Right renal cortex interstitium (tissue), 3 donors: Measurements from ENCODE around the gene P3H1. TPM values are rescaled to one million over a fixed set of nuclear protein-coding genes. Genes with fewer than 3 reads are reported as not detected.

Source experiments
- DNase-seq, 3 donors: peaks; one replicate each; pipeline ENCODE4 v3.0.0-alpha.2; 2013; ENCODE audit warnings: low read depth in 3 of 3, low spot score in 2 of 3
- polyA plus RNA-seq, 3 donors: library from polyadenylated mRNA; unstranded; fragments of 120-200 nt; gene quantifications; one replicate each; pipeline ENCODE4 v1.2.1, GENCODE V29; 2013; ENCODE audit not compliant: insufficient read length in 3 of 3

Gene P3H1
- polyA plus RNA-seq, 3 donors, result 67.9 to 76.5 (median 72.8) TPM

- no peak for DNase-seq
These were observed 20.3 kb downstream of the P3H1 start for GRCh38 chr1:42746436-42747105.

GRCh38 chr1:42745851-42746250, 21.0 kb downstream of the P3H1 start:
- DNase-seq, result no peak

- DNase-seq, result no peak
These were observed 22.7 kb downstream of the P3H1 start for GRCh38 chr1:42744148-42744413.

DNA sequence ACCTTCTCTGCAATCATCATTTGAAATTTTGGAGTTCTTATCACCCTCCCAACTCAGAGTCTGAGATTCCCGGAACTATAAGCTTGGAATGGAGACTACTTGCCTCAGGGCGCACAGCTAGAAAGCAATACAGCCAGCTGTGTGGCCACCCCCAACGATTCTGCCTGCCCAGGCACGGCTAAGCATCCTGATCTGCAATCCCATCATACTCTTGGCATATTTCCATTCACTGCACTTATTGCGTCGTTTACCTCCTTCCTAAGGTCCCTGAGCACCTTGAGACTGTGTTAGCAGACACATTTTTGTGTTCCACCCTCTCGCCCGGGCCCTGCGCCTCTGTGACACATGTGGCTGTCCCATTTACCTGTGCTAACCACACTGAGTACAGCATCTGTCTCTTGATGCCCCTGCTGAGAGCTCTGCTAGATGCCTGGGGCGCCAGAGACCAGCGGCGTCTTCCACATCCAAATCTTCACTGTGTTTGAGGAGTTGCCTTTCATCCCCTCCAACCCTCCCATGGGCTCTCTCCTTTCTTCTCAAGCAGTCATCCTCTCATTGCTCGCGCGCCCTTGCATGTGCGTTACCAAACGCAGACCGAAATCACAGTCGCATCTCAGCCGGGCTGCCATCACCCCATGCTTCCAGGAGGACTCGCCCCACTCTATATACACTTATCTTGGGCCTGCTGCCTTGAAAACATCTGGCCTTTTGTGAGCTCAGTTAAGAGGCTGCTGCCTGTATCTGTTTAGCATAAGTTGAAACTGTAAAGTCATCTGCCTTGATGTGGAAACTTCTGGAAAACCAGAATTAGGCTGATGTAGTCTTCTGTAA, 23.3 kb downstream of the P3H1 start:
- DNase-seq, result no peak

- no peak for DNase-seq
These were observed 24.1 kb downstream of the P3H1 start for GRCh38 chr1:42742617-42743316.

GRCh38 chr1:42742141-42742540, 24.7 kb downstream of the P3H1 start:
- no peak for DNase-seq

DNA sequence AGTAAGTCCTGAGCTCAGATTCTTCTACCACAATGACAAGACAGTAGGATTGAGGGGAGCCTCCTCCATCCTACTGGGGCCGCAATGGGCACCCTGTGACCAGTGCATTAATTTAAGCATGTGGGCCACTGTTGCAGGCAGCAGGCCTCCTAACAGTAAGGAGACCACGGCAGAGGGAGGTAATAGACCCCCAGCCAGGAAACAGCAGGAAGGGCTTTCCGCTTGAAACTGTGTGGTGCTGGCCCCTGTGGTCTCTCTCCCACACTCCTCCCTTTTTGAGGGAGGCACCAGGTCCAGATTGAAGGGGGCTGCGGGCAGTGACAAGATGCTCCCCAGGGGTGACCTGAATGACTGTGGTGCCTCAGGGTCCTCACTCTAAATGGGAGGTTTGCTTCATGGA, 25.1 kb downstream of the P3H1 start:
- DNase-seq, result no peak

DNA sequence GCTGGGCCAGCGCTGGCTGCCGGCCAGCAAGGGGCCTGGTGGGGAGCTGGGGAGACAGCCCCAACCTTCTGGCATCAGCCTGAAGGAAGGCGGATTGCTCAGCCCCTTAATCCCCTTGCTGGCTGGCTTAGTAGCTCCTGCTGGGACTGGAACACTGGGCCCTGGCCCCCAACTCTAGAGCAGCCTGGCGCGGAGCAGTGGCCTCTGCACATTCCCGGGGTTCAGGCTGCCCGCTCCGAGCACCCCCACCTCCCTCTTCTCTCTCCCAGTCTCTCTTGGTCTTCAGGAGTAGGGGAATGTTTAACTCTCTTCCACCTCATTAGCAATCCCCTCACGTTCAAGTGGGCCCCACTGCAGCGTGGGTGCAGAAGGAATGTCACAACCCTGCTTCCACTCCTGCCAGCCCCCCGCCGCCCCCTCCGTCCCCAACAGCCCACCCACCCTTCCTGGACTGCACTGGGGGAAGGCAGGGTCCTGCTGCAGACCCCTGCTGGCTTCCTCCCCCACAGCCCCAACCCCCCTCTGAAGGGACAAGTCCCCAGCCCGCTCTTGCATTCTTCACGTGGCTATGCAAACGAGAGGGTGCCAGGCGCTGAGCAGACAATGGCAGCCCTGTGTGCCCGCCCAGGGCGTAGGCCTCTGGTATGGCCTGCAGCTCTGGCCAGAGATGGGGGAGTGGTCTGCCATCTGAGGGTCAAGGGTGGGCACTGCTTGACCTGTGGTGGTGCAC, 25.8 kb downstream of the P3H1 start:
- no peak for DNase-seq

DNA sequence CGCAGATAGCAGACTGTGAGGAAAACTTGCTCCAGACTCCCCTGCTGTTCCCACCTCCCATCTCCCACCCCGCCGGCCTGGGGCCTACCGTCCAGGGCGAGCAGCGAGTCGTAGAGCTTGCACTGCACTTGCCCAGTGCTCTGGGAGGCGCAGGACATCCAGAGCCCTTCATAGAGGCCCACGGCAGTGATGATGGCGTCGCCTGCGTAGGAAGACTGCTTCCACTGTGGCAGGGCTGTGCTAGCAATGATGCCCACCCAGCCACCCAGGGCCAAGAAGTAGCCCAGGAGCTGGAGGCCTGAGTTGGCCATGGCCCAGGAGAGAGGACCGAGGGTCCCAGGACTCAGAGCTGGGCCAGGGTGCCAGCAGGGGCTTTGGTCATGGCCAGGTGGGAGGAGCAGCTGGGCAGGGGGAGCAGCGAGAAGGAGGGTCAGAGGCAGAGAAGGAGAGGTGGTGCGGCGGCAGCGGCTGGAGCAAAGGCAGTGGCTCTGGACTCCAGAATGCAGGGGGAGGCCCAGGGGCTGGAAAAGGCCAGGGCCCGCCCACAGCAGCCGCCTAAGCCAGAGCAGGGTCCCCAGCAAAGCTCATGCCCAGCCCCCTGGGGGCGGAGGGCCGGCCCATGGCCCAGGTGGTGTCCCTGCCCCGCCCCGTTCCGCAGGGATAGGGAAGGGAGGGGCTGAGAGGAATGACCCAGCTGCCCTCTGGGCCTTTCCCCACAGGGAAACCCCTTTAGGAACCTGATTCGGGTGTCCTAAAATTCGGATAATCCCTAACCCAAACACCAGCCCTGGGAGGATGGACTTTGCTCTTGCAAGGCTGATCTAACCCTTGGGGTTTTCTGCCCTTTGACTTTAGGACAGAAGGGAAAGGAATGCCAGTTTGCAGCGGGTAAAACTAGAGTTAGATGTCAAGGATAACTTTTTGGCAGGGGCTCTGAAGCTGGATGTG, 26.8 kb downstream of the P3H1 start, which contains the start of gene CLDN19:
Gene CLDN19 (minus strand): TSS at position 484 of the 948 bp plus-strand sequence. CDS start 173 bp downstream, at position 311.
- no peak for DNase-seq

DNA sequence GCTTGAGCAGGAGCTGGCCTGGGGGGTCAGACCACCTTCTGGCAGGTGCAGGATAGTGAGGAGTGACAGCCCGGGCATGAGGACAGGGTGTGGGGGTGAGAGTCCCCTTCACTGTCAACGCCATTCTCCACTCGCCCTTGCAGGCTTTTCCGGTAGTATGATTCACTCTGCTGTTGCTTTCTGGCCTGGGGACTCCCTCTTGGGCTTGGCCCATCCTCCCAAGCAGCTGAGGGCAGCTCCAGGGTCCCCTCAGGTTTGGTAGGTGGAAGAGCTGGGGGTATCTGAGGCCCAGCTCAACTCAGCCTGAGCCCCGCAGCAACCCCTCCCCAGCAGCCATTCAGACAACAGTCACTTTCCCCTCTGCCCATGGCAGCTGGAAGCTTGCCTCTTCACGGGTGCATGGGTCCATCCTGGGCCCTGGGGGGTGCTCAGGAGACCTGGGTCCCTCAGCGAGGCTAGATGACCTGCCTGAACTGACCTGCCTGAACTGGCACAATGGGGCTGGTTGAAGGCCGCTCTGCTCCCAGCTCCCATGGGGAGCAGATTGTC, 28.1 kb downstream of the P3H1 start:
- no peak for DNase-seq

- DNase-seq, result no peak
These were observed 28.7 kb downstream of the P3H1 start for GRCh38 chr1:42737986-42738677.

- DNase-seq, result no peak
These were observed 29.6 kb downstream of the P3H1 start for GRCh38 chr1:42737257-42737656.

DNA sequence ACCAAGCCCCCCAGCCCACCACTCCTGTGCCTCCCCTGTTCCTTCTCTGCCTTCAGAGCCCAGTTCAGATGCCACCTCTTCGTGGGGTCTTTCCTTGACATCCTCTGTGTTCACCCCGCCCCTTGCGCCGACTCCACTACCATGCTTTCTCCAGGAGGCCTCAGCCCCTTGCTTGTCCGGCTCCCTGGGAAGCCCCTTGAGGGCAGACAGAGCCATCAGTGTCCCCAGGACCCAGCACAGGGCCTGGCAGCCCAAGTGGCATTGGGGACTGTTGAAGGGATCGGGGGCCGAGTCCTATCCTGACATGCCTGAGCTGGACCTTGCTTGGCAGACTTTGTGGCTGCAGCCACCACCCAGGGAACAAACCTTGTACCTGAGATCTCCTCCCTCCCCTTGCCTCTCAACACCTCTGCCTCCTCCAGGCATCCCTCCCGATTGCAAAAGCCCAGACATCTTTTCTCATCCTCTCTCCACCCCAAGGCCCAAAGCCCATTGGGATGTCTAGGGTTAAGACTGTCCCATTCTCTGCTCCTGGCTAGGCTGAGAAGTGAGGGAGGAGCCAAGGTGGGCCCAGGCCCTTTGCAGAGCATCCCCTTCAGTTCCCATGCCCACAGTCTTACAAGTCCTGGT, 30.1 kb downstream of the P3H1 start:
- DNase-seq, result no peak

GRCh38 chr1:42736152-42736551, 30.7 kb downstream of the P3H1 start:
- no peak for DNase-seq

DNA sequence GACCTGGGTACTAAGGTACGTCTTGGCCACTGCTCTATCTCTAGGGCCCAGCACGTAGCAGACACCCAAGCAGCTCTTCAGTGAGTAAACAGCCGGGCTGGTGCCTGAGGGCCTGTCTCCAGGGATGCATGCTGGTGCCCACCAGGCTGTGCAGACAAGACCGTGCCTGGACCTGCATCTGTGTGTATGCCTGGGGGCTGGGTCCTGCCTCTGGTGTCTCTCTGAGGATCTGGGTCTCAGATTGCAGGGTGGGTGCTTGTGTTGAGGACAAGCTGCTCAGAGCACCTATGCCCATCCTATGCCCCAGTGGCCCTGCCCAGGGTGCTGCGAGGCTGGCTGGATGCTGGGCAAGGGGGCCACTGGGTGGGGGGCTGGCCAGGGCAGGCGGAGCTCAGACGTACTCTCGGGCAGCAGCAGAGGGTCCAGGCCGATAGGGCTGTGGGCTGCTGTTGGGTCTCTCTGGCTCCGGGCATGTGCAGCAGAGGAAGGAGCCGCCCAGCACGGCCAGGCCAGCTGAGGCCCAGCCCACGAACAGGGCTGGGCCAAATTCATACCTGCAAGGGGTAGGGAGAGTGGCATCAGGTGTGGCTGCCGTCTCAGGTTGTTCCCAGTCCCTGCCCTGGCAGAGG, 31.2 kb downstream of the P3H1 start:
- no peak for DNase-seq

DNA sequence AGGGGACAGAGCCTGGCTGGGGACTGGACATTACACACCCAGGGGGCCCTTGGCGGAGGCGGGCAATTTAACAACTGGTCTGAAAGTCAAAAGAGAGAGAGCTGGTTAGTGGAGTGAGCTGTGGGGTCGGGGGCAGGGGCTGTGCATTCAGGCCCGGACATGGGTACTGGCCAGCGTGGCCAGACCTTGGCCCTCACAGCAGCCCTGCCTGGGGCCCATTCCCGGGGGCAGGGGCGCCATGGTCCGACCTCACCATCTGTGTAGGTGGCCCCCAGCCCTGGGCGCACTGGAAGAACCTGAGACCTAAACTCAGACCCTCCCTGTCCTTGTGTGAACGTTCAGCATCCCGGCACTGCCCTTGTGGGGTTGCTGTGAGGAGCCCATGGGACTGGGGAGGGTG, 31.8 kb downstream of the P3H1 start:
- no peak for DNase-seq

DNA sequence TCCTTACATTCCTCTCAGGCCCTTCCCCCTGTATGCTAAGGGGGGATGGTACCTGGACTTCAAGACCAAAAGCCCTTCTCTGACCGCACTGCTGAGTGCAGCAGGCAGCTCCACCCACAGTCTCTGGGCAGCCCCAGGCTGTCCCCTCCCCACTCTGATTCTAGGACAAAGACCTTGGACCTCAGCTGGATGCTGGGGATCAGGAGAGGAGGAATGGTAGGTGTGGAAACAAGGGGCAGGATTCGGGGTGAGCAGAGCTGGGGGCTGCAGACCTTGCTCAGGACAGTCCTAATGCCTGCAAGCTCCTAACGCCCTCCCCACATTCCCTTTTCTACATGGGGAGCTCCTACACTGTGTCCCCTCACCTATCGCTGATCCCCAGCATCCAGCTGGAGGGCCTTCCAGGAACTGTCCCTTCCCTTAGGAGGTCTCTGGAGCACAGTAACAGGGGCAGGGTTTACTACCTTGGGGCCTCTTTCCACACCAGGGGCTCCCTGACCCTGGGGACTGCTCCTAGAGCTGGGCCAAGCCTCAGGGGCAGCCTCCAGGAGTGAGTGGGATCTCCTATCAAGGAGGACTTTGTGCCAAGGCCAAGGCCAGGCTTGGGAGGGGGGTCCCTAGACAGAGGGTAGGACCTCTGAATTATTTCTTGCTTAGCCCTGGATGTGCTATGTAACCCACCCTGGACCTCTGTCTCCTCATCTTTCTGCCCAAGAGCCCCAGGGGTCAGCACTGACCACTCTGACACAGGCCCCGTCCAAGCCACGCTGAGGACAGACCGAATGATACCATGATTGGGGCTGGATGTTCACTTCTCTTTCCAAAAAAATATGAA, 32.4 kb downstream of the P3H1 start:
- DNase-seq, result no peak
